ENCODE data around the gene SMYD5.

SMYD5 gene

DNA sequence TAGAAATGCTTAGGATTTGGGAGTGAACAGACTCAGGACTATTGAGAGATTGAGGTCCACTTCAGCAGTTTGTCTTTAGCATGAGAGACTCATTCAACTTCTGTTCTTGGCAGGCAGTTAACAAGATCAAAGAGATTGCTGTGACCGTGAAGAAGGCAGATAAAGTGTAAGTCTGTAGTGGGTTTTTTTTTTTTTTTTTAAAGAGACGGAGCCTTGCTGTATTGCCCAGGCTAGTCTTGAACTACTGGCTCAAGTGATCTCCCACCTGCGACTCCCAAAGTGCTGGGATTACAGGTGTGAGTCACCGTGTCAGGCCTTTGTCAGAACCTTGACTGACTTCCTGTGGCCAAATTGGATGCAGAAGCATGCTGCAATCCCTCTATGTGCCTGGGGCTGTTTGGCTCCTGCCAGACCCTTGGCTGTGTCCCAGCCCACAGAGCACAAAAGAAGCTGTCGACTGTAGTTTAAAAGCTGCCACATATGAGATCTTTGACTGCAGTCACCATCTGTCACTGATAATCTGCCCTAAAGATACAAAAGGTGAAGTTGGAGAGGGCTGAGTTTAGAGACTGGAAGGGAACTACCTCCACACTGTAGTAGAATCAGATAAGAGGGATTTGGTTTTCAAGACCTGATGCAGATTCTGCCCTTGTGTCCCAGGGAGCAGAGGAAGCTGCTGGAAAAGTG is 30.0 kb downstream of the SMYD5 start:
- DNase-seq: peak; percentile 82

DNA sequence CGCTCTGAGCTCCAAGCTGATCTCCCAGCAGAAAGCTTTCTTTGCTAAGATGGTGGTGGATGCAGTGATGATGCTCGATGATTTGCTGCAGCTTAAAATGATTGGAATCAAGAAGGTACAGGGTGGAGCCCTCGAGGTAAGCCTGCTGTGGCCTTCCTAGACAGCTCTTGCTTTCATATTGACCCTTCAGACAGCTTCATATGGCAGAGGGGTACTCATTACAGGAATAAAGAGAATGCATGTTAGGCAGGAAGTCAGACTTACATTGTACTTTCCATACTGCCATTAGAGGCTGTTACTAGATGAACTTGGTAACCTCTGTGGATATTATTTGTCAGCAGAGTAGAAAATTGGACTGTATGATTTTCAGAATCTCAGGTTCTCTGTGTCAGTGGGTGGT is 30.5 kb downstream of the SMYD5 start:
- DNase-seq: no peak

DNA sequence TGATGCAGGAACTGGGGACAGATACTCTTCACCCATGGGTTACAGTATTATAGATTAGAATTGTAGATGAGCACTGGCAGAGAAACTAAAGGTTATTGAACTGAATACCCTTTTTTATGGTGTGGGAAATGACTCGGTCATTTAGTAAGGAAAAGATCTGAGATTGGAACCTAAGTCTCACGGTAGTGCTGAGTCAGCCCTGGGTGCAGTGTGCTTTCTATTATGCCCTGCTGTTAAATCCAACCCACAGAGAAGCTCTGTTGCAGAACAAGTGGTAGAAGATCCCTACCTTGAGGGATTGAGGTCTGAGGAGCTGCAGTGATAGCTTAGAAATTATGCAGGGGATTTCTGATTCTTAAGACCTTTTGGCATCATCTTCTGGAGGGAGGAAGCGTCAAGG is 32.8 kb downstream of the SMYD5 start:
- no peak for DNase-seq

DNA sequence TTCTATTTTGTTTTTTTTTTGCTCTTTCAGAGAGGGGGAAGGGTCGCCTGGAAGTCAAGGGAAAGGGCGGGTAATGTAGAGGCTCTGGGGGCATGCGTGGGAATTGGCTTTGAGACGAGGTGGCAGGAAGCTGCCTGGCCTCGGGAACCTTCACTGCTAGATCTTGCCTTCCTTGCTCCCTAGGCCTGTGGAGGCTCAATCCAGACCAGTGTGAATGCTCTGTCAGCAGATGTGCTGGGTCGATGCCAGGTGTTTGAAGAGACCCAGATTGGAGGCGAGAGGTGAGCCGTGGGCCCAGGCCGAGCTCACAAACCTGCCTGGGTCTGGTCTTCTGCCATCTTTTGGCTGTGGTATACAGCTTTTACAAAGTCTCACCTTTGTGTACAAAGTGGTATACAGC is 35.6 kb downstream of the SMYD5 start:
- DNase-seq: no peak

DNA sequence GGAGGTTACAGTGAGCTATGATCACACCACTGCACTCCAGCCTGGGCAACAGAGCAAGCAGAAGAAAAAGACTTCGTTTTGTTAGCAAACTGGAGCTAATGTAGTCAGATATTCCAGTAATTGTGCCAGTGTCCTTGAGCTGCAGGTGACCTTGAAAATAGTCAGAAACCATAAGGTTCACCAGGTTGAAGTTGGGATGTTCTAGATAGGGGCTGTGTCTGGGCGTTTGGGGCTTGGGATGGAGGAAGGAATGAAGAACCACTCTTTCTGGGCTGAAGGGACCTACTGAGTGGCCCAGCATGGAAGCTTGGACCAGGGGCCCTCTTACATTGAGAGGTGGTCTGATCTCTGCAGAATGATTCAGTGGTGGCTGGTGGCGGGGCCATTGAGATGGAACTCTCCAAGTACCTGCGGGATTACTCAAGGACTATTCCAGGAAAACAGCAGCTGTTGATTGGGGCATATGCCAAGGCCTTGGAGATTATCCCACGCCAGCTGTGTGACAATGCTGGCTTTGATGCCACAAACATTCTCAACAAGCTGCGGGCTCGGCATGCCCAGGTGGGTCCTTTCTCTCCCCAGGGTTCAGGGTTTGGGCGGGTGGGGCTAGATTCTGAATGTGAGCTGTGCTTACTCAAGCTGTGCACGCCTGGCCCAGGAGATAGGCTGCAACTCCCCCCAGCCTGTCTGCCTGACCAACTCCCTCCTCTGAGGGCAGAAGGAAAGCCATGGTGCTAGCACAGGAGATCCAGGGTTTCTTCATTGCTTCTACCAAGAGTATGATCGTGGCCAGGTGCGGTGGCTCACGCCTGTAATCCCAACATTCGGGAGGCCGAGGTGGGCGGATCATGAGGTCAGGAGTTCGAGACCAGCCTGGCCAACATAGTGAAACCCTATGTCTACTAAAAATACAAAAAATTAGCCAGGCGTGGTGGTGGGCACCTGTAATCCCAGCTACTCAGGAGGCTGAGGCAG is 37.1 kb downstream of the SMYD5 start:
- DNase-seq: no peak

DNA sequence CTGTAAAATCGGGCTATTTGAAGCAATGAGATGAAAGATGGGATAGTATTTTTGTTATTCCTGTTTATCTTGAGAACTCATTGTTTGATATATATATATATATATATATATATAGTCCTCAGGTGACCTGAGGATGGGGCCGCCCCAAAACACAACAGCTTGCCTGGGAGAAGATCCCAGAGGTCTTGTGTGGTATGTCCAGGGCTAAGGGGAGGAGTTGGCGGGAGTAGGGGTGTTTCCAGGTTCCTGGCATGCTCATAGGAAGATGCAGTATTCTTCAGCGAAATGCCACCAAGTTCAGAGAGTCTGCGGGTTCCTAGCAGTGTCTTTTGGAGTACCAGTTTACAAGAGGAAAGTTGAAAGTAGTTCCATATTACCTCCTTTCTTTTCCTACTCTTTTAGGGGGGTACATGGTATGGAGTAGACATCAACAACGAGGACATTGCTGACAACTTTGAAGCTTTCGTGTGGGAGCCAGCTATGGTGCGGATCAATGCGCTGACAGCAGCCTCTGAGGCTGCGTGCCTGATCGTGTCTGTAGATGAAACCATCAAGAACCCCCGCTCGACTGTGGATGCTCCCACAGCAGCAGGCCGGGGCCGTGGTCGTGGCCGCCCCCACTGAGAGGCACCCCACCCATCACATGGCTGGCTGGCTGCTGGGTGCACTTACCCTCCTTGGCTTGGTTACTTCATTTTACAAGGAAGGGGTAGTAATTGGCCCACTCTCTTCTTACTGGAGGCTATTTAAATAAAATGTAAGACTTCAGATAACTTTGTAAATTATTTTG is 38.4 kb downstream of the SMYD5 start:
- no peak for DNase-seq

DNA sequence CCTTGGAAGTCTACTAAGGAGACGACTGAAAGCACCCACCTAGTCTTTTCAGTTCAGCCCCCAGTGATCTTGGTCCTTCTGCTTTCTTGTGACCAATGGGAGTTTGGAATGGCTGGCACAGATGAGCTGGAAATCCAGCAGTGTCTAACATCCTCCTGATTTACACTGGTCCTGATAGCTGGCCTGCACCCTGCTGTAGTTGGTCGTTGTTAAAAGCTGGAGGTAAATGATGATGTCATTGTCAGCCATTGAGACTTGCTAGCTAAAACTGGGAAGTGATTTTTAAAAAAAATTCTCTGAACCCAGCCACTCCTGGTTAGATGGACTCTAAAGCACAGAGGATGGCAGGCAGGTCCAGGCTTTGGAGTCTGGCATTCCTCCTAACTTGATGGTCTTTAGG is 39.4 kb downstream of the SMYD5 start:
- no peak for DNase-seq

DNA sequence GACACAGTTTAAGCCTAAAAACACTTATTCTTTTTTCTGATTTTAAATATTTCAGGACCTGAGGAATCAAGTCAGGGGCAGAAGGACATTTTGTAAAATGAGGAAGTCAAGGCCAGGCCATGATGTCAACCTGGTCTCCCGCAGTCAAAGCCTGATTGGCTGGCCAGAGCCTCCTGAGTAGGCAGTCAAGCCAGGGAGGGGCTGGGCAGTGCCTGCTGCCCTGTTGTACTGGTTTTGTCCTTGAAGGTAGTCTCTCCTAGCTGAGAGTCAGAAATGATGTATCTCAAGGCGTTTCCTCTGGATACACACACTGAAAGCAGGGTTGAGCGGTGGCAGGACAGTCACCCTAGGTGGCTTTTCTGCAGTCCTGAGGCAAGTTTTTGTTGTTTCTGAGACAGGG is 39.9 kb downstream of the SMYD5 start:
- no peak for DNase-seq

DNA sequence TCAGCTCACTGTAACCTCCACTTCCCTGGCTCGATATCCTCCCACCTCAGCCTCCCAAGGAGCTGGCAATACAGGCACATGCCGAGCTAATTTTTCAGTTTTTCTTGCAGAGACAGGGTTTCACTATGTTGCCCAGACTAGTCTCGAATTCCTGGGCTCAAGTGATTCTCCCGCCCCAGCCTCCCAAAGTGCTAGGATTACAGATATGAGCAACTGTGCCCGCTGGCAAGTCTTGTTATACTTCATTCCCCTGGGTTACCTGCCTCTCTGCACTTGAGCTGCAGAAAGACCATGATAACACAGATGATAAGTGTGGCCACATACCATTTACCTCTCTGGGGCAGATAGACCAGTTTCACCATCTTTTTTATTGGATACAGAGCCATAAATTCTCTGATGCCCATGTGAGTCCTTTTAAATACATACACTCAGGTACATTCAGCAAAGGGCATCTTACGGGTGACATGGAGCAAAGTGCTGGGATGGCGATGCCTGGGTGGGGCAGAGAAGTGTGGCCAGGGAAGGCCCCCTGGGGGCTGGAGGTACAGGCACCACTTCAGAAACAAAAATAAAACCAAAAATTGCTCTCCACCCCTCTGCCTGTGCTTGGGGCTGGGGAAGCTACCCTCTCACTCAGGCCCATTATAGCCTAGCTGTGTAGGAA is 40.4 kb downstream of the SMYD5 start:
- no peak for DNase-seq

DNA sequence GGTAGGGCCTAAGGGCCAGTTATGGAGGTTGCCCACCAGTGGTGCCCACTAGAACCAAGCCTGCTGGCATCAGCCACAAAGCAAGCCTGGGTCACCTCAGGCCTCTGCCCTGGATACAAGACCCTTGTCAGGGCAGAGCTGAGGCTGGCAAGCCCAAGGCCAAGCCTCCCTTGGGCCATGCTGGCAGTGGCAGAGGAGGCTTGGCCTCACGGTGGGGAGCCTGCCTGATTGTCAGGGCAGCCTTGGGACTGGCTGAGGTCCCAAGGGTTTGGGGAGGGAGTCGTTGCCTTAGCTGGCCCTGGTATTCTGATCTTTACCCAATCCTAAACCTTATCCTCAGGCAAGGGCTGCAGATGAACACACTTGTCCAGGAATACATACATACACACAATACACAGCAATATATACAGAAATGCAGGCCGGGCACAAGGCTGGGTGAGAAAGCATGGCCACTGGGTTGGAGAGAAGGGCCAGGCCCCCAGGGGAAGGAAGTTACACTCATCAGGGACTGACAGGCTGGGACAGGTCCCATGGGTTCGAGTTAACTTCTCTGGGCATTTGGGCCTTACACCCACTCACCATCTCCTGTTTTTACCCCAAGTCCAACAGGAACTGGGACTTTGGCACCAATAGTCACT is 41.1 kb downstream of the SMYD5 start:
- DNase-seq: no peak

DNA sequence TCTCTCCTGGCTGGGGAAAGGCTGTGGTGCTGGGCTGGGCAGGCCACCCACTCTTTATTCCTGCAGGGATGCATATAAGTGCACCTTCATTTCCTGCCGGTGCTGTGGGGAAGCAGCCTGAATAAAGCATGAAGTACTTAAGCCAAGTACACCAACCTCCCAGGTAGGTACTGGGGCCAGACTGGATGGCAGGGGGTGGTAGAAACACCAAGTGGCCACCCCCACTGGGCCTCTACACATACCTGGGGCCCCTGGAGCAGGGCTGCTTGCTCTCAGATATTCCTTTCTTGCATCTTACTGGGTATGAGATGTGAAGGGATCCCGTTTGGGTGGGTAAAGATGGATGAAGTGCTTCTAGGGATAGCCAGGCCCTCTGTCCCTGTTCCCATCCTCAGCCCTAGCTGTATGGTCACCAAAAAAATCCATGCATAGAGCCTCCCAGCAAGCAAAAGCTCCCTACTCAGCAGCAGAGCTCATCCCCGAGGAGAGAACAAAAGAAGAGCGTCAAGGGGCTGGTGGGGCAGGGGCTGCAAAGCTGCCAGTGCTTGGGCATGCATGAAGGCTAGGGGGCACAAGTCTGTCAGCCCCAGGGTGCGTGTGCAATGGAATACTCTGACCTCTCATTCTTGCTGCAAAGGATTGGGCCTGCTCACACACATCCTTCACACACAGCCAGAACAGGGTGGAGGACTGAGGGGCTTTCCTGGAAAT is 42.0 kb downstream of the SMYD5 start:
- DNase-seq: no peak

DNA sequence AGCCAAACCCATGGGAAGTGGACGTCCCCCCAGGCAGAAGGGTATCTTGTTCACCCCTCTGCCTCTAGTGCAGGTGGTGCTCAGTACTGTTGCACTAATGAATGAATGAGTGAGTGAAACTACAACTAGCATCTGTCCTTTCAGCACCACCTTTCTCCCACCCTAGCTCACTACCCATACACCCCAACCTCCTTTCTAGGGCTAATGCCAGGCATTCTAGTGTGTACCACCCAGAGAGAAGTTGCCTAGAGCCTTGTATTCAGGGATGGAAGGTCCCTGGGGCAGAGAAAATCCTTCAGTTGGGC is 42.5 kb downstream of the SMYD5 start:
- DNase-seq: no peak

DNA sequence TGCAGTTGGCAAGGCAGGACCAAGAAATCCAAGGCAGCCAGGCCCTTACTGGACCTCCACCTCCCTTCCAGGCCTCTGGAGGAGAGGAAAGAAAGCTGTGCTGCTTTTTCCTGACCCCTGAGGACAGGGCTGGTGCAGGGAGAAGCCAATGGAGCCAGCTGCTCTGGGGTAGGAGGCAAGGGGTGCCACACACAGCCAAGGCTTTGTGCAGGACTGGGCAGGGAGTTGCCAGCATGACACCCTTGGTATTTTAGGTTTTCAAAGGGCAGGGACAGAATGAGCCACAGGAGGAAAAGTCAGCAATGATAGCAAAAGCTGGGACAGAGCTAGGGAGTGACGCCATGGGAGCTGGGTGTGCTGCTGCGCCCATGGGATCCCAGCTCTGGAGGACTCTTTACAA is 43.0 kb downstream of the SMYD5 start:
- no peak for DNase-seq

DNA sequence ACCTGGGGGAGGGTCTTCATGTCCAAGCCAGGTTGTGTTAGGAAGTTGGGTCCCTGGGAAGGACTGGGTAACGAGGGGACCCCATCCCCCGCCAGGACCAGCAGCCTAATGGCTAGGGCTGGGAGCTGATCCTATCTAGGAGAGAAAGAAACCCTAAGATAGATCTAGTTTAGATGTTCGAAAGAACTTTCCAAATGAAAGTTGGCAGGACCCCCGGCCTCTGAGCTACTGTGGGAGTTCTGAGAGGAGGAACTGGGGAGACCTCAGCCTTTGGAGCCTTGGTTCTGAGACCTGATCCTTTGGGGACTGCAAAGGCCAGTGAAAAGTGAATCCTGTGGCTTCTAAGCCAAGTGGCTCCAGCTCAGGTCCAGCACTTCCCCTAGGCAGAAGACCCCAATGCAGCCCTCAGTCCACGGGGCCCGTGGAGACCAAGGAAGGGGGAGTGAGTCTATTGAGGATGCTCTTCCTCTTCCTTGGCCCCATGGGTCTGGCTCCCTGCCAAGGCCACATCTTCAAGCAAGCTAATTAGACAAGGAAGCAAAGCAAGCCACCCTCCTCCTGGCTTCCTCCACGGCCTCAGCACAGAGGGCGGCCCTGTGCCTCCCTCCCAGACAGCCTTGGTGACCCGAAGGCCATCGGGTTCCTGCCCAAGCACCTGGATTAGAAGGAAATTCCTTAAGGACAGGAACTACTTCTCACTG is 43.5 kb downstream of the SMYD5 start:
- no peak for DNase-seq

DNA sequence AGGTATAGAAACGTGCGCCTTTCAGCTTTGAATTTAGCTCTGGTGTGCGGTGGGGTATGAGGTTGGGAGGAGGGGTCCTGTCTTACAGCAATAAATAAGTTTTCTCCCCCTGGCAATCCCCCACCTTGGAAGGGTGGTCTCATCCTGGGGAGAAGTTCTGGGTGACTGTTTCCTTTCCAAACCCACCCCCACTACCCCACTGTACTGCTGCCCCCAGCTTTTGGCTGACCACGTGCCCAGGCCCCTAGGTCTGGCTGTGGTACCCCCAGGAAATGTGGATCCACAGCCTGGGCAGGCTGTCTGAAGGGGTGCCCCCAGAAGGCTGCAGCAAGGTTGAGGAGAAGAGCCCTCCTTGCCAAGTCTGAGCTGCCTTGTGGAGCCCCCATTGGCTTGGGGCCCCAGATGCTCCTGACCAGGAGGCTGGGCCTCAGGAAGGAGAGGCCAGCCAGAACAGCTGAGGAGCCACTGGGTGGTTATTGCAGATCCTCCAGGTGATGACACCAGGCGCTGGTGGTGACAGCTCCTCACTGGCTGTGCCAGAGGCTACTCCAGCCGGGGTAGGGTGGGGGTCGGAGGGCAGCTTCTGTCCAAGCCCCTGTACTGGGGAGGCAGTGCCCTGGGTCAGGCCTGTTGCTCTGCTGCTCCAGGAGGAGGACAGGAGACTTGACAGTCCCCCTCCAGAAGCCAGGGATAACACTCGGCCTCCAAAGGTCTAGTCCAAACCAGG is 44.3 kb downstream of the SMYD5 start:
- no peak for DNase-seq

DNA sequence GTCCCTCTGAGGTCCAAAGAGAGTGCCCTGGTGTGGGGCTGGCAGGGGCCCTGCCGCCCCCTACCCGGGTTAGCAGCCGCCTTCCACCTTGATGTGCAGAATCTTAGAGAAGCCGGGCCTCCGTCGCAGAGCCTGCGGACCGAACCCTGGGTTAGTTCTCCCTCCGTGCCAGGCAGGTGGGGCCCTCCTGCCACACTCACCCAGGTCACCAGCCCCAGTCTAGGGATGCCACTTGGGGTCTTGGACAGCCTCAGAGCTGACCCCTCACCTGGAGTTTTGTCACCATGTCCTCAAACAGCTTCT is 44.8 kb downstream of the SMYD5 start:
- DNase-seq: no peak

DNA sequence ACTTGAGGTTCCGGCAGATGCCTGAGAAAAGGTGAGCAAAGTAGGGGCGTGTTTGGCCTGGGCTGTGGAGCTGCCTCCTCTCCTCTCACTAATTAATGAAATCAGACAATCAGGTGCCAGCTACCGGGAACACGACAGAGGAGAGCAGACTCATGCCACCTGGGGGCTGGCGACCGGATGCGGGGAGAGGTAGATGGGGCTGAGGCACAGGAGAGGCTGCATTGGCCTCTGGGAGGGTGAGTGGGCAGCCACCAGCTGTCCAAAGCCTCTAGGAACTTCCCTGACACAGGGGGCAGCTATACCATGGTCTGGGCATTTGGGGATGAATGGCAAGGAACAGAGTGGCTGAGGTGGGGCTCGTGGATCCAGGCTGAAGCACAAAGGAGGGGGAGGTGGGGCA is 45.2 kb downstream of the SMYD5 start:
- no peak for DNase-seq

DNA sequence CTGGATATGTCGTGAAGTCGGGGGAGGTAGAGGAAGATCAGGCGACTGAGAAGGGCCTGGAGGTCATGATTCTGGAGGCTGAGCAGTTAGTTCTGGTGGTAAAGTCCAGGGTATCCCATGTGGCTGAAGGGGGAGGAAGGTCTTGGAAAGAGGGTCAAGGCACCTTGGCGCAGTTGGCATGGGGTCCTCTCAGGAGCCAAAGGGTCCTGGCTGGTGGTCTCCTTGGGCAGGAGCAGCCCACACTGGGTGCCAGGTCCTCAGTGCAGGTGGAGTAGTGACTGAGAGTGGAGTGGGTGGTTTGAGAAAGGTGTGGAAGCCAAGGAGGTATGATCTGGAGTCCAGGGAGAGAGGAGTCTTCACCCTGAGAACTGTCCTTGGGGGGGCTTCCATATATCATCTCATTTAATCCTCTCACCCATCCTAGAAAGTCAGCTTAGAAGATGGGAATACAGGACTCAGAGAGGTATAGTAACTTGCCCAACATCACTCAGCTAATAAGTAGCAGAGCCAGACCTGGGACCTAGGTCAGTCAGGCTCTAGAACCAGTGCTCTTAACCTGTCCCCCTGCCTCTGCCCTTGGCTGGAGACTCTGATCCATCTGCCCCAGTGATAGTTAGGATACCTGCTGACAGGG is 45.8 kb downstream of the SMYD5 start:
- no peak for DNase-seq

DNA sequence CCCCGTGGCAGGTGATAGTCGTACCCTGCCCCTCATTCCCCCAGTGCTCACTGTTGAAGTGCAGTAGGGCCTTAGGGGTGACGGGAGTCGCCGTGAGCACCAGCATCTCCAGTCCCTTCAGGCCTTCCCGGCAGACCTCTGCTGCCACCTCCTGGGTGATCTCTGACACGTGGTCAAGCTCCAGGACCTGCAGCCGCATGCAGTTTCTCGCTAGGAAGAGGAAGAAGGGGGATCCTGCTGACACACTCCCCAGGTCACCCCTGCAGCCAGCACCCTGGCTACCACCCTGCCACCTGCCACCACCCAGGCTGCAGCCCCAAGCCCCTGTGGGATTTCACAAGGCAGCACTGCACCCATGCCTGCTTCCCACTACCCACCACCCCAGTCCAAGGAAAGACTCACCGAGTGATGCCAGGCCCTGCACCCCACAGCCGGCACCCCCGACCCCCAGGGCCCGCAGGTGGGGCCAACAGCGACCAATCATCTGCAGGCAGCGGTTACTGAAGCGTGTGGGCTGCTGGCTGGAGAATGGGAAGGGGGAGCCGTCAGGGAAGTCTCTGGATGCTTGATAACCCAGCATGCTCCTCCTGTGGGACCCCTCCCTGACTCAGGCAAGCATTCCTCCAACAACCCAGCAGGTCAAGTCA is 46.4 kb downstream of the SMYD5 start:
- DNase-seq: peak; percentile 49
